Effector memory CD4-positive, alpha-beta T cell (primary cell): ENCODE results near the gene OAS3.
"Not testable (repeated sequence)": the region's sequence is repeated elsewhere in the genome, so short reads cannot be mapped to it uniquely, and the experiment has no call there.

Experiments
- DNase-seq, 3 donors: peaks; one replicate each; pipeline ENCODE4 v3.0.0-alpha.2; 2020
- H3K27ac ChIP-seq: 2 replicates; pipeline ENCODE4 v1.7.0; 2013; ENCODE audit warnings: mild to moderate bottlenecking, low read length, moderate library complexity; ENCODE audit not compliant: insufficient read depth, poor library complexity, severe bottlenecking
- H3K27me3 ChIP-seq: replicated peaks from 2 replicates; pipeline ENCODE4 v1.7.0; 2013; ENCODE audit warnings: mild to moderate bottlenecking, low read length; ENCODE audit not compliant: insufficient read depth, control insufficient read depth, poor library complexity, severe bottlenecking
- H3K36me3 ChIP-seq: 2 replicates; pipeline ENCODE4 v1.7.0; 2013; ENCODE audit warnings: mild to moderate bottlenecking, low read length, moderate library complexity; ENCODE audit not compliant: control insufficient read depth, insufficient read depth
- H3K4me1 ChIP-seq: 2 replicates; pipeline ENCODE4 v1.7.0; 2013; ENCODE audit warnings: low read length, mild to moderate bottlenecking; ENCODE audit not compliant: control insufficient read depth, insufficient read depth, poor library complexity, severe bottlenecking
- H3K4me3 ChIP-seq: 2 replicates; pipeline ENCODE4 v1.7.0; 2013; ENCODE audit warnings: low read length, low read depth, mild to moderate bottlenecking; ENCODE audit not compliant: insufficient read depth, poor library complexity, severe bottlenecking
- H3K9me3 ChIP-seq: 2 replicates; pipeline ENCODE4 v1.7.0; 2013; ENCODE audit warnings: mild to moderate bottlenecking, low read length, moderate library complexity; ENCODE audit not compliant: control insufficient read depth

The OAS3 gene

DNA sequence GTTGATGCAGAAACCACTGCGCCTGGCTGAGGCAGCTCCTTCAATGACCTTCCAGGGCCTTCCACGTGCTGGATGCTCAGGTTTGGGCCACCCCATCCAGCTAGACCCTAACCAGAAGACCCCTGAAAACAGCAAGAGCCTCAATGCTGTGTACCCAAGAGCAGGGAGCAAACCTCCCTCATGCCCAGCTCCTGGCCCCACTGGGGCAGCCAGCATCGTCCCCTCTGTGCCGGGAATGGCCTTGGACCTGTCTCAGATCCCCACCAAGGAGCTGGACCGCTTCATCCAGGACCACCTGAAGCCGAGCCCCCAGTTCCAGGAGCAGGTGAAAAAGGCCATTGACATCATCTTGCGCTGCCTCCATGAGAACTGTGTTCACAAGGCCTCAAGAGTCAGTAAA lies 10.5 kb downstream of the OAS3 start:
- H3K9me3 ChIP-seq: no peaks in the 10 kb centered on the region
- H3K27me3 ChIP-seq: no peaks in the 10 kb centered on the region
- H3K4me3 ChIP-seq: no peak overlapping the region
- no peaks in the 10 kb centered on the region for H3K4me1 ChIP-seq
- no peak for DNase-seq
- H3K36me3 ChIP-seq: peaks cover 44% of the 10 kb centered on the region
- H3K27ac ChIP-seq: no peak overlapping the region

DNA sequence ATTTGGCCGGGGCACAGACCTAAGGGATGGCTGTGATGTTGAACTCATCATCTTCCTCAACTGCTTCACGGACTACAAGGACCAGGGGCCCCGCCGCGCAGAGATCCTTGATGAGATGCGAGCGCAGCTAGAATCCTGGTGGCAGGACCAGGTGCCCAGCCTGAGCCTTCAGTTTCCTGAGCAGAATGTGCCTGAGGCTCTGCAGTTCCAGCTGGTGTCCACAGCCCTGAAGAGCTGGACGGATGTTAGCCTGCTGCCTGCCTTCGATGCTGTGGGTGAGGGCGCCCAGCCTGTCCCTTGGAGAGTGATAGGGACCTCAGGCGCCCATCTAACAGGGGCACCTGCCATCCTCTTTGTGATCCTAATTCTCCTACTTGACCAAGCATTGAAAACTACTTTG lies 12.4 kb downstream of the OAS3 start:
- DNase-seq: no peak
- no peaks in the 10 kb centered on the region for H3K4me1 ChIP-seq
- H3K4me3 ChIP-seq: no peak overlapping the region
- peaks cover 33% of the 10 kb centered on the region for H3K36me3 ChIP-seq
- H3K27me3 ChIP-seq: no peaks in the 10 kb centered on the region
- no peaks in the 10 kb centered on the region for H3K9me3 ChIP-seq
- no peak overlapping the region for H3K27ac ChIP-seq

DNA sequence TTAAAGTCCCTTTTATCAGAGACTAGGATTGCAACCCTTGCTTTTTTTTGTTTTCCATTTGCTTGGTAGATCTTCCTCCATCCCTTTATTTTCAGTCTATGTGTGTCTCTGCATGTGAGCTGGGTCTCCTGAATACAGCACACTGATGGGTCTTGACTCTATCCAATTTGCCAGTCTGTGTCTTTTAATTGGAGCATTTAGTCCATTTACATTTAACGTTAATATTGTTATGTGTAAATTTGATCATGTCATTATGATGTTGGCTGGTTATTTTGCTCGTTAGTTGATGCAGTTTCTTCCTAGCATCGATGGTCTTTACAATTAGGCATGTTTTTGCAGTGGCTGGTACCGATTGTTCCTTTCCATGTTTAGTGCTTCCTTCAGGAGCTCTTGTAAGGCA lies 18.9 kb downstream of the OAS3 start:
- DNase-seq, H3K9me3 ChIP-seq, H3K27me3 ChIP-seq, H3K4me3 ChIP-seq, H3K4me1 ChIP-seq, H3K27ac ChIP-seq: not testable (repeated sequence)
- H3K36me3 ChIP-seq: peaks cover 18% of the 10 kb centered on the region

DNA sequence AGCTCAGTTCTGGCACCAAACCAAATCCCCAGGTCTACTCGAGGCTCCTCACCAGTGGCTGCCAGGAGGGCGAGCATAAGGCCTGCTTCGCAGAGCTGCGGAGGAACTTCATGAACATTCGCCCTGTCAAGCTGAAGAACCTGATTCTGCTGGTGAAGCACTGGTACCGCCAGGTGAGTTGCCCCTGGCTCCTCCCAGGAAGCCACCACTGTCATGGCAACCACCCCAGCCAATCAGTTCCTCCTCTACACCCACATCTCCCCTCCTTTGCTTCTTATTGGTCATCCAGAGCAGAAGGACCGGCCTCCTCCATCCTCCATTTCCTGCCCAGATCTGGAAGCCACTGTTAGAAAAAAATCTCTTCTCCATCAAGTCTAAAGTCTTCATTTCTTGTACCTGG lies 22.8 kb downstream of the OAS3 start:
- no peaks in the 10 kb centered on the region for H3K27me3 ChIP-seq
- no peak overlapping the region for H3K4me3 ChIP-seq
- H3K36me3 ChIP-seq: peaks cover 52% of the 10 kb centered on the region
- DNase-seq: no peak
- H3K27ac ChIP-seq: no peak overlapping the region
- no peaks in the 10 kb centered on the region for H3K4me1 ChIP-seq
- H3K9me3 ChIP-seq: no peaks in the 10 kb centered on the region

DNA sequence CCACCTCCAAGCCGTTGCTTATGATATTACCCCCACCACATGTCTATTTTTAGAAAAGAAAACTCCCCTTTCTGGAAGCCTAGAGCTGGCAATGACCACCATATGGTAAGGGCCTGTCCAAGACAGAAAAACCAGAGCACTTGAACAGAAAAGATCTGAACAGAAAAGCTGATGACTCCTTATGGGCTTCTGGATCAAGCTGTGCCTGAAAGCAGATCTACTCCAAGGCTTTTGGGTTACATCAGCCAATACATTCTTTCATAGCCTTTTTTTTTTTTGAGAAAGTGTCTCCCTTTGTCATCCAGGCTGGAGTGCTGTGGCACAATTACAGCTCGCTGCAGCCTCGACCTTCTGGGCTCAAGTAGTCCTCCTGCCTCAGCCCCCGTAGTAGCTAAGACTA lies 23.3 kb downstream of the OAS3 start:
- no peak for DNase-seq
- Histone ChIP-seq H3K4me1 (no peaks in the 10 kb centered on the region), H3K4me3 (no peak overlapping the region), H3K36me3 (peaks cover 54% of the 10 kb centered on the region), H3K27me3 (no peaks in the 10 kb centered on the region), H3K27ac (no peak overlapping the region), H3K9me3 (no peaks in the 10 kb centered on the region)

DNA sequence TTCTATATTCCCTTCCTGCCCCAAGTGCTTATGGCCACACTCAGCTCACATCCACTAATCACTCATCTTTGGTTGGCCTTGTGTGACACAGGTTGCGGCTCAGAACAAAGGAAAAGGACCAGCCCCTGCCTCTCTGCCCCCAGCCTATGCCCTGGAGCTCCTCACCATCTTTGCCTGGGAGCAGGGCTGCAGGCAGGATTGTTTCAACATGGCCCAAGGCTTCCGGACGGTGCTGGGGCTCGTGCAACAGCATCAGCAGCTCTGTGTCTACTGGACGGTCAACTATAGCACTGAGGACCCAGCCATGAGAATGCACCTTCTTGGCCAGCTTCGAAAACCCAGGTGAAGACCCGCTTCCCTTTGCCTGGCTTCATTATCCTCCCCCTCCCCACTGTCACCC lies 24.3 kb downstream of the OAS3 start:
- no peak overlapping the region for H3K4me3 ChIP-seq
- H3K36me3 ChIP-seq: peaks cover 57% of the 10 kb centered on the region
- DNase-seq: no peak
- no peaks in the 10 kb centered on the region for H3K4me1 ChIP-seq
- no peaks in the 10 kb centered on the region for H3K27me3 ChIP-seq
- H3K9me3 ChIP-seq: no peaks in the 10 kb centered on the region
- H3K27ac ChIP-seq: no peak overlapping the region

DNA sequence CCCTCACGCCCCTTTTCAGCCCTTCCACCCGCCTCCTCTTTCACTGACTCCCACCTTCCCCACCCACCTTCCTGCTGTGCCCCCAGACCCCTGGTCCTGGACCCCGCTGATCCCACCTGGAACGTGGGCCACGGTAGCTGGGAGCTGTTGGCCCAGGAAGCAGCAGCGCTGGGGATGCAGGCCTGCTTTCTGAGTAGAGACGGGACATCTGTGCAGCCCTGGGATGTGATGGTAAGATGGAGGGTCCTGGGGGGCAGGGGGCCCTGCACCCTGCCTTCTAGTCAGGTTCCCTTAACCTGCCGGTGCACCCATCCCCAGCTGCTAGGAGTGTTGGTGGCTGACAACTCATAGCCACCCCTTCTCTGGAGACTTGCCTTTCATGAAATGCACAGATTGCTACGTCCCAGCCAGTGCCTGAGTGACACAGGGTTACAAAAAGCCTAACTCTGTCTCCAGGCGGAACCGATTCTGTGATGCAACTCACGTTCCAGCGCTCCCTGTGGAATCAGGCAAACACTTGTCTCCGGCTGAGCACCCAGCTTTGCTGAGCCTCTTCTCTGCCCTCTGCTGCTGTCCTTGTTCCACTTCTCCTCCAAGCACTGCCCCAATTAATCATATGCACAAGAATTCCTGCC lies 25.1 kb downstream of the OAS3 start:
- H3K36me3 ChIP-seq: peaks cover 62% of the 10 kb centered on the region
- no peaks in the 10 kb centered on the region for H3K27me3 ChIP-seq
- H3K4me3 ChIP-seq: no peak overlapping the region
- H3K27ac ChIP-seq: no peak overlapping the region
- H3K4me1 ChIP-seq: no peaks in the 10 kb centered on the region
- no peaks in the 10 kb centered on the region for H3K9me3 ChIP-seq
- DNase-seq: no peak

DNA sequence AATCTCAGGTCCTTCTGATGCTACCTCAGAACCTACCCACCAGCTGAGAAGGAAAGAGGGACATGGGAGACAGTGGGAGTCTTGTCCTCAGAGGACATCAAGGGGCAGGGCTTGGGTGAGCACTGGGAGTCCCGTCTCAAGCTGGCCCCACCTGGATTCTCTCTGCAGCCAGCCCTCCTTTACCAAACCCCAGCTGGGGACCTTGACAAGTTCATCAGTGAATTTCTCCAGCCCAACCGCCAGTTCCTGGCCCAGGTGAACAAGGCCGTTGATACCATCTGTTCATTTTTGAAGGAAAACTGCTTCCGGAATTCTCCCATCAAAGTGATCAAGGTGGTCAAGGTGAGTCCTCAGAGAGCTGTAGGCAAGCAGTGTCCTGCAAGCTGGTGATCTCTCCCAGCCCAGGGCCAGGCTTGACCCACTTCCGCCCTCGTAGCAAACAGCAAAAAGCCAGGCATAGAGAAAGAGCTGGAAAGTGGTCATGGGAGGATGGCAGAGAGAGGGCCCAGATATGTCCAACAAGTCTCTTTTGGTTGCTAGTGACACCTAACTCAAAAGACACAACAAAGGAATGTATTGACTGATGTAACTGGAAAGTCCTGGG lies 25.9 kb downstream of the OAS3 start:
- no peaks in the 10 kb centered on the region for H3K9me3 ChIP-seq
- H3K27me3 ChIP-seq: no peaks in the 10 kb centered on the region
- H3K4me3 ChIP-seq: no peak overlapping the region
- H3K27ac ChIP-seq: no peak overlapping the region
- H3K36me3 ChIP-seq: peaks cover 64% of the 10 kb centered on the region
- DNase-seq: no peak
- no peaks in the 10 kb centered on the region for H3K4me1 ChIP-seq

DNA sequence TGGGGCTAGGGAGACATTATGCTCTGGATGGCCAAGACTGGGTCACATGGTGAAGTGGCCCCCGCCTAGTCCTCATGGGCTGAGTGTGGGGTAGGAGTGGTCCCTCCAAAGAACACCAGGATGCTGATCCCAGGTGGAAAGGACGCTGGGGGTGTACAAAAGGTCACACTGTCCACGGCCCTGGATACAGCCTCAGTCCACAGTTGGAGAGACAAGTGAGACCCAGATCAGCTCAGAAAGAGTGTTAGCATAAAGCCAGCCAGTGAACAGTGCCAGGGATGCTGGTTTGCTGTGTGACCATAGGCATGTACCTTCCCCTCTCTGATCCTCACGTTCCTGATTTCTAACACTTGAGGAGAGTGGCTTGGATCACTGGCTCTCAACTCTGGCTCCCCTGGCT lies 26.6 kb downstream of the OAS3 start:
- Histone ChIP-seq H3K36me3 (peaks cover 71% of the 10 kb centered on the region), H3K9me3 (no peaks in the 10 kb centered on the region), H3K4me3 (no peak overlapping the region), H3K27me3 (no peaks in the 10 kb centered on the region), H3K4me1 (no peaks in the 10 kb centered on the region), H3K27ac (no peak overlapping the region)
- no peak for DNase-seq

DNA sequence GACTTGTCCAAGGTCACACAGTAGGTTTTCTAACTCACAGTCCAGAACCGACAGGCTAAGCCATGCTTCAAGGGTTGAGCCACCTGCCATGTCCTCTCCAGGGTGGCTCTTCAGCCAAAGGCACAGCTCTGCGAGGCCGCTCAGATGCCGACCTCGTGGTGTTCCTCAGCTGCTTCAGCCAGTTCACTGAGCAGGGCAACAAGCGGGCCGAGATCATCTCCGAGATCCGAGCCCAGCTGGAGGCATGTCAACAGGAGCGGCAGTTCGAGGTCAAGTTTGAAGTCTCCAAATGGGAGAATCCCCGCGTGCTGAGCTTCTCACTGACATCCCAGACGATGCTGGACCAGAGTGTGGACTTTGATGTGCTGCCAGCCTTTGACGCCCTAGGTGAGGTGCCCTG lies 27.4 kb downstream of the OAS3 start:
- no peak for DNase-seq
- H3K4me3 ChIP-seq: no peak overlapping the region
- H3K27ac ChIP-seq: no peak overlapping the region
- H3K9me3 ChIP-seq: no peaks in the 10 kb centered on the region
- no peaks in the 10 kb centered on the region for H3K4me1 ChIP-seq
- H3K27me3 ChIP-seq: no peaks in the 10 kb centered on the region
- H3K36me3 ChIP-seq: peaks cover 78% of the 10 kb centered on the region
